Measurements from ENCODE around the gene PCNX3. TPM values are rescaled to one million over a fixed set of nuclear protein-coding genes. Genes with fewer than 3 reads are reported as not detected.

The PCNX3 gene
- total RNA-seq, 1 experiment from 2014 or later: 31.4 TPM

GRCh38 chr11:65580031-65580692 lies 35.4 kb upstream of the PCNX3 start:
- no peak for DNase-seq (ENCODE audit: low read depth)

- no peak for DNase-seq (ENCODE audit: low read depth)
Observed at GRCh38 chr11:65580756-65581155, 34.8 kb upstream of the PCNX3 start.

- no peak for DNase-seq (ENCODE audit: low read depth)
Observed at GRCh38 chr11:65581928-65582327, 33.6 kb upstream of the PCNX3 start.

GRCh38 chr11:65583589-65583988 lies 32.0 kb upstream of the PCNX3 start:
- DNase-seq (ENCODE audit: low read depth): no peak

GRCh38 chr11:65584106-65584505 lies 31.5 kb upstream of the PCNX3 start:
- no peak for DNase-seq (ENCODE audit: low read depth)

- no peak for DNase-seq (ENCODE audit: low read depth)
Observed at GRCh38 chr11:65584723-65585171, 30.8 kb upstream of the PCNX3 start.

- DNase-seq (ENCODE audit: low read depth): no peak
Observed at GRCh38 chr11:65585396-65586246, 30.0 kb upstream of the PCNX3 start.

- no peak for DNase-seq (ENCODE audit: low read depth)
Observed at GRCh38 chr11:65586247-65586630, 29.3 kb upstream of the PCNX3 start.

- no peak for DNase-seq (ENCODE audit: low read depth)
Observed at GRCh38 chr11:65586676-65587075, 28.9 kb upstream of the PCNX3 start.

- no peak for DNase-seq (ENCODE audit: low read depth)
Observed at GRCh38 chr11:65588199-65589054, 27.1 kb upstream of the PCNX3 start.

GRCh38 chr11:65589444-65590239 lies 25.9 kb upstream of the PCNX3 start:
- DNase-seq (ENCODE audit: low read depth): no peak

- peak; percentile 87 for DNase-seq (ENCODE audit: low read depth)
Observed at GRCh38 chr11:65590240-65590738, 25.3 kb upstream of the PCNX3 start.

GRCh38 chr11:65591939-65592857 lies 23.4 kb upstream of the PCNX3 start:
- DNase-seq (ENCODE audit: low read depth): no peak

GRCh38 chr11:65592858-65593517 lies 22.6 kb upstream of the PCNX3 start:
- DNase-seq (ENCODE audit: low read depth): no peak

GRCh38 chr11:65593518-65594414 lies 21.8 kb upstream of the PCNX3 start:
- DNase-seq (ENCODE audit: low read depth): no peak

- DNase-seq (ENCODE audit: low read depth): no peak
Observed at GRCh38 chr11:65595131-65595530, 20.4 kb upstream of the PCNX3 start.

- no peak for DNase-seq (ENCODE audit: low read depth)
Observed at GRCh38 chr11:65595543-65596281, 19.9 kb upstream of the PCNX3 start, which contains the start of gene KCNK7. KCNK7 (minus strand) TSS chr11:65595800; CDS start chr11:65595772, 28 bp downstream.

All from LHCN-M2 (cell line).